ENCODE measurements around the gene AXDND1.

AXDND1 gene

DNA sequence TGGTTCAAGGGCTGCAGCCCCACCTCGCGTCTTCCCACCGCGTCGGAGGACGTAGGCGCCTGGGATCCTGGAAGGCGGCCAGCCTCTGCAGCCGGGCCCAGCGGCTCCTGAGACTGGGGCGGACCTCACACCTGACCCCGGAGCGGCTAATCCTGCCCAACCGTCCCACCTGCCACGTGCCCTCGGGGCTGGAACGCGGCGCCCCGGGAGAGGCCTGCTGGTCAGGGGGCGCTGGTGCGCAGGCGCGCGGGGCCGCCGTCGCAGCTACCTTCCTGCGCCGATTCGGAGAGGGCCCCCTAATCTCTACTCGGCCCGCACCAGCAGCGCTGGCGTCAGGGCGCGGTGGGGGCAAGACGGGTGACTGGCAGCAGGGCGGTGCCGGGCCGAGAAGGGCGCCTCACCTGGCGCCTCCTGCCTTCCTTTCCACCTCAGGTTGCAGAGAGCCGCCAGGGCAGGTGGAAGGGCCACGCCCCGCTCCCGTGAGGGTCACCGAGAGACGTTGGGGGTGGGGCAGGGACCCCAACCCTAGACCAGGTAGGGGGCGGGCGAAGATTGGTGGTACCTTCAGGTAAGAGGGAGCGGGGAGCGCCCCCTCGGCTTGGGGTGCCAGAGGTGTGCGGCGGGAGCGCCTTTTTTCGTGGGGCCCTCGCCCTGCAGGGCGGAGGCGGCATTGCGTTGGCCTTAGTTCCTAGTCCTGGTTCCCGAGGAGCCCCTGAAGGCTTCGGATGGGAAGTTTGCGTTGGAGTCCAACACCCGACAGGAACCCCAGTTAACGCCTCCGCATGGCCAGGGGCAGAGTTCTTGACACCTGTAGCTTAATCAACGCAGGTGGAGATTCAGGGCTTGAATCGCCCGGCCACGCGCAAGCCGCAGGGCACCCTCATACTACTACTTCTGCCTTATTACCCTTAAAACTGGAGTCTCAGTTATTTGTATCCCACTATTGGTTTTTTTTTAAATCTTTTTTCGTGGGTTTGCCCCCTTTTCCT is 226.1 kb downstream of the AXDND1 start, which contains the start of gene TDRD5:
TSS of gene TDRD5 (plus strand) at position 241 of the 989 bp plus-strand sequence. CDS start 784 bp downstream, outside the sequence.
- TF ChIP-seq, protein P1, sequence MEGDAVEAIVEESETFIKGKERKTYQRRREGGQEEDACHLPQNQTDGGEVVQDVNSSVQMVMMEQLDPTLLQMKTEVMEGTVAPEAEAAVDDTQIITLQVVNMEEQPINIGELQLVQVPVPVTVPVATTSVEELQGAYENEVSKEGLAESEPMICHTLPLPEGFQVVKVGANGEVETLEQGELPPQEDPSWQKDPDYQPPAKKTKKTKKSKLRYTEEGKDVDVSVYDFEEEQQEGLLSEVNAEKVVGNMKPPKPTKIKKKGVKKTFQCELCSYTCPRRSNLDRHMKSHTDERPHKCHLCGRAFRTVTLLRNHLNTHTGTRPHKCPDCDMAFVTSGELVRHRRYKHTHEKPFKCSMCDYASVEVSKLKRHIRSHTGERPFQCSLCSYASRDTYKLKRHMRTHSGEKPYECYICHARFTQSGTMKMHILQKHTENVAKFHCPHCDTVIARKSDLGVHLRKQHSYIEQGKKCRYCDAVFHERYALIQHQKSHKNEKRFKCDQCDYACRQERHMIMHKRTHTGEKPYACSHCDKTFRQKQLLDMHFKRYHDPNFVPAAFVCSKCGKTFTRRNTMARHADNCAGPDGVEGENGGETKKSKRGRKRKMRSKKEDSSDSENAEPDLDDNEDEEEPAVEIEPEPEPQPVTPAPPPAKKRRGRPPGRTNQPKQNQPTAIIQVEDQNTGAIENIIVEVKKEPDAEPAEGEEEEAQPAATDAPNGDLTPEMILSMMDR (IDR thresholded peaks at IDR 0.05; ENCODE audit: control insufficient read depth, insufficient read depth, low read depth, low read length, missing control alignments): no peak
- no peak within 1 kb of the TSS for H3K4me3 ChIP-seq (ENCODE audit: control insufficient read depth, low read depth, low read length)

DNA sequence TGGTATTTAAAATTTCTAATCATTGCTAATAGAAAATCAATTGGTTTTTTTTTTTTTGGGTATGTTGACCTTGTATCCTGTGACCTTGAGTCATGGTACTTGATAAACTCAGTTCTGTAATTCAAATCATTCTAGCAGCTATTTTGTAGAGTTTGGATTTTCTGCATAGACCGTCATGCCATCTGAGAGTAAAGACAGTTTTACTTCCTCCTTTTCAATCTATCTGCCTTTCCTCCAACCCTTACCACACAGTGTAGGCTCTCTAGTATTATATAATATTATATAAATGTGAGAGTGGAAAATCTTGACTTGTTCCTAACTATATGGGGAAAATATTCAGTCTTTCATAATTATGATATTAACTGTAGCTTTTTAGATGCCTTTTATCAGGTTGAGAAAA is 232.9 kb downstream of the AXDND1 start:
- TF ChIP-seq, protein P1 (IDR thresholded peaks at IDR 0.05; ENCODE audit: control insufficient read depth, insufficient read depth, low read depth, low read length, missing control alignments): no peak
- DNase-seq (ENCODE audit: low read depth): no peak

More for the DNA sequence above, 226.1 kb downstream of the AXDND1 start, which contains the start of gene TDRD5:
- DNase-seq (ENCODE audit: low read depth): no peak

DNA sequence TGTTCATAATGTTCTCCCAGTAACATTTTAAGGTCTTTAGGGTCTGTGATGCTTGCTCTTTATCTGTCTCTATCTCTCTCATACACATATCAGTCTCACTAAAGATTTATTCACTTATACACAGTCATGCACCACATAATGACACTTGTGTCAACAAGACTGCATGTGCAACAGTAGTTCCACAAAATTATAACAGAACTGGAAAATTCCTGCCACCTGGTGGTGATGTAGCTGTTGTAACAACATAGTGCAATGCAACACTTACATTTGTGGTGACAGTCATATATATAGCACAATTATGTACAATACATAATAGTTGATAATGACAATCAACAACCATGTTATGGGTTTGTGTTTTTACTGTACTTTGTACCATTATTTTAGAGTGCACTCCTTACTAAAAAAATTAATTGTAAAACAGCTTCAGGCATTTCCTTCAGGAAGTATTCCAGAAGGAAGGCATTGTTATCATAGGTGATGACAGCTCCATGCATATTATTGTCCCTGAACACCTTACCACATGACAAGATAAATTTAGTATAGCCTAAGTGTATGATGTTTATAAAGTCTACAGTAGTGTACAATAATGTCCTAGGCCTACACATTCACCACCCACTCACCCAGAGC is 234.0 kb downstream of the AXDND1 start:
- H3K4me3 ChIP-seq (ENCODE audit: control insufficient read depth, low read depth, low read length): no peak overlapping the region
- TF ChIP-seq, protein P1 (IDR thresholded peaks at IDR 0.05; ENCODE audit: control insufficient read depth, insufficient read depth, low read depth, low read length, missing control alignments): peak; percentile 16
- DNase-seq (ENCODE audit: low read depth): no peak

More for the DNA sequence above, 232.9 kb downstream of the AXDND1 start:
- no peak overlapping the region for H3K4me3 ChIP-seq (ENCODE audit: control insufficient read depth, low read depth, low read length)

DNA sequence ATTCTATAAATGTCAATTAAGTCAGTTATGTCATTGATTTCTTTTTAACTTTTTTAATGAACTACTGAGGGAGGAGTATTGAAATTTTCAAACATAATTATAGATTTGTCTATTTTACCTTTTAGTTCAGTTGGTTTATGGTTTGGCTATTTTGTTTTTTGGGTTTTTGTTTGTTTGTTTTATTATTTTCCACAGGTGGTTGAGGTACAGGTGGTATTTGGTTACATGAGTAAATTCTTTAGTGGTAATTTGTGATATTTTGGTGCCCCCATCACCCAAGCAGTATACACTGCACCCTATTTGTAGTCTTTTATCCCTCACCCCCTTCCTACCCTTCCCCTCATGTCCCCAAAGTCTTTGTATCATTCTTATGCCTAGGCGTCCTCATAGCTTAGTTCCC is 235.3 kb downstream of the AXDND1 start:
- TF ChIP-seq, protein P1 (IDR thresholded peaks at IDR 0.05; ENCODE audit: control insufficient read depth, insufficient read depth, low read depth, low read length, missing control alignments): no peak
- no peak for DNase-seq (ENCODE audit: low read depth)
- H3K4me3 ChIP-seq (ENCODE audit: control insufficient read depth, low read depth, low read length): no peak overlapping the region
